GM10248 (cell line): ENCODE measurements around the gene ESRRG.

Experiments
- CTCF ChIA-PET: fragments of 300-600 bp; sonication (Branson Sonifier 250); formaldehyde crosslinking; extraction: SDS; loops from one replicate; lab custom pipeline; 2021; ENCODE audit warnings: antibody characterized with exemption; lab: Yijun Ruan, JAX
- POLR2A ChIA-PET: fragments of 350-650 bp; sonication (Branson Sonifier 250); formaldehyde crosslinking; extraction: SDS; loops from one replicate; lab custom pipeline; 2020; ENCODE audit warnings: antibody characterized with exemption; lab: Yijun Ruan, JAX
- DNase-seq: peaks from one replicate; pipeline ENCODE4 v3.0.0; 2012; ENCODE audit errors: extremely low spot score
- TF ChIP-seq, protein P1 (sequence below): IDR thresholded peaks from 2 replicates; pipeline ENCODE4 v1.5.1; 2012; ENCODE audit warnings: mild to moderate bottlenecking, low read depth; ENCODE audit errors: extremely low read depth, missing control alignments, control extremely low read depth

ESRRG gene

DNA sequence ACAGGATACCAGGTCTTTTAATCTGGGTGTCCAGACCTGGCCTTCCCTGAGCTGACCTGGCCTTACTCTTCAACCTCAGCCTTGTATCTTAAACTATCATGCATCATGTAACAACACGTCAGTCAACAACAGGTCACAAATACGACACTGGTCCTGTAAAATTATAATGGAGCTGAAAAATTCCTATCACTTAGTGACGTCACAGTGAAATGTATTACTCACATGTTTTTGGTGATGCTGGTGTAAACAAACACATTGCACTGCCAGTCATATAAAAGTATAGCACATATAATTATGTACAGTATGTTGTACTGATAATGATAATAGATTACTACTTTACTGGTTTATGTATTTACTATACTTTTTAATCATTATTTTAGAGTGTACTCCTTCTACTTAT lies 31.5 kb downstream of the ESRRG start:
- CTCF ChIA-PET = interaction anchor here (1.1 kb wide), 3 partner anchors 9 to 14 kb away, joined by 3 to 4 read pairs (median 3); no protein-coding TSS in a partner anchor
- DNase-seq = no peak
- POLR2A ChIA-PET = no interaction called here

DNA sequence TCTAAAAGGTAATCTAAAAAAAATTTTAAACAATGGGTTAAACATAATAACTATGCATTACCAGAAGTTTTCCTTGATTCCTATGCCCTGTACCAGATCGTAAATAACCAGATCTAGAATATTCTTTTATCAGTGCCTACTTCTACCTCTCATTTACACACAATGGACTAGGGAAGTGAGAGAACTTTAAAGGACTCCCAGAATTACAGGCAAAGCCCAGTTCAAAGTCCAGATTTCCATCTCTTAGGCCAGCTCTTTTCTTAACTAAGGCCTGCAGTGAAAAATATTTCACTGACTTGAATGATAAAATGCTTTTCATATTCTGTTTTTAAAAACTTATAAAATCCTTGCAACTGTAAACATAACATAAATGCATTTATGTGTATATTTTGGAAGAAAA lies 32.6 kb downstream of the ESRRG start:
- DNase-seq = no peak
- ChIA-PET POLR2A (no interaction called here), CTCF (interaction anchor here (1.1 kb wide), 1 partner anchor 8 kb away, joined by 3 read pairs; no protein-coding TSS in a partner anchor)
- TF ChIP-seq, protein P1, sequence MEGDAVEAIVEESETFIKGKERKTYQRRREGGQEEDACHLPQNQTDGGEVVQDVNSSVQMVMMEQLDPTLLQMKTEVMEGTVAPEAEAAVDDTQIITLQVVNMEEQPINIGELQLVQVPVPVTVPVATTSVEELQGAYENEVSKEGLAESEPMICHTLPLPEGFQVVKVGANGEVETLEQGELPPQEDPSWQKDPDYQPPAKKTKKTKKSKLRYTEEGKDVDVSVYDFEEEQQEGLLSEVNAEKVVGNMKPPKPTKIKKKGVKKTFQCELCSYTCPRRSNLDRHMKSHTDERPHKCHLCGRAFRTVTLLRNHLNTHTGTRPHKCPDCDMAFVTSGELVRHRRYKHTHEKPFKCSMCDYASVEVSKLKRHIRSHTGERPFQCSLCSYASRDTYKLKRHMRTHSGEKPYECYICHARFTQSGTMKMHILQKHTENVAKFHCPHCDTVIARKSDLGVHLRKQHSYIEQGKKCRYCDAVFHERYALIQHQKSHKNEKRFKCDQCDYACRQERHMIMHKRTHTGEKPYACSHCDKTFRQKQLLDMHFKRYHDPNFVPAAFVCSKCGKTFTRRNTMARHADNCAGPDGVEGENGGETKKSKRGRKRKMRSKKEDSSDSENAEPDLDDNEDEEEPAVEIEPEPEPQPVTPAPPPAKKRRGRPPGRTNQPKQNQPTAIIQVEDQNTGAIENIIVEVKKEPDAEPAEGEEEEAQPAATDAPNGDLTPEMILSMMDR = no peak

More for the DNA sequence above, 31.5 kb downstream of the ESRRG start:
- TF ChIP-seq, protein P1 = no peak

DNA sequence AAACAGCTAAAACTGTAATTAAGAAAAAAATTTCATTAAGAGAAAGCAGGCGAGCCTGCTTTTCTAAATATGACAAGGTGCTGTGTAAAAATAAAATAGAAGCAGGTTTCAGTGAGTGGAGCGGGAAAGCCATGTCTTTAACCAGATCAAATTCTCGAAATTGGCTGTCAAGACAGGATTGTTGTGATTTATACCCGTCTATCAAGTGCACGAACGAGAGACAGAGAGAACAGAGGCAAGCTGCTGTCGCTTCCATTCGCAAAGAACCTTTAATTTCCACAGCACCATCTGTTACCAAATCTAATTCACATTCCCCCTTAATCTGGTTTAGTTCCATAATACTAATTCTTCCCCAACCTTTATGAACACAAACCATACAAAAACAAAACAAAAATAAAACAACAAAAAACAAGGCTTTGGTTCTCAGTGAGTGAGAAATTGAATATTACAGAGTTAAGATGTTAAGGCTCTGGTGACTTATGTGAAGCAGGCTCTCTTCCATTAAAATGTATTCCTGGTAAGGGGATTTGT lies 35.0 kb downstream of the ESRRG start:
- DNase-seq = no peak
- TF ChIP-seq, protein P1 = no peak
- ChIA-PET CTCF (no interaction called here), POLR2A (no interaction called here)

DNA sequence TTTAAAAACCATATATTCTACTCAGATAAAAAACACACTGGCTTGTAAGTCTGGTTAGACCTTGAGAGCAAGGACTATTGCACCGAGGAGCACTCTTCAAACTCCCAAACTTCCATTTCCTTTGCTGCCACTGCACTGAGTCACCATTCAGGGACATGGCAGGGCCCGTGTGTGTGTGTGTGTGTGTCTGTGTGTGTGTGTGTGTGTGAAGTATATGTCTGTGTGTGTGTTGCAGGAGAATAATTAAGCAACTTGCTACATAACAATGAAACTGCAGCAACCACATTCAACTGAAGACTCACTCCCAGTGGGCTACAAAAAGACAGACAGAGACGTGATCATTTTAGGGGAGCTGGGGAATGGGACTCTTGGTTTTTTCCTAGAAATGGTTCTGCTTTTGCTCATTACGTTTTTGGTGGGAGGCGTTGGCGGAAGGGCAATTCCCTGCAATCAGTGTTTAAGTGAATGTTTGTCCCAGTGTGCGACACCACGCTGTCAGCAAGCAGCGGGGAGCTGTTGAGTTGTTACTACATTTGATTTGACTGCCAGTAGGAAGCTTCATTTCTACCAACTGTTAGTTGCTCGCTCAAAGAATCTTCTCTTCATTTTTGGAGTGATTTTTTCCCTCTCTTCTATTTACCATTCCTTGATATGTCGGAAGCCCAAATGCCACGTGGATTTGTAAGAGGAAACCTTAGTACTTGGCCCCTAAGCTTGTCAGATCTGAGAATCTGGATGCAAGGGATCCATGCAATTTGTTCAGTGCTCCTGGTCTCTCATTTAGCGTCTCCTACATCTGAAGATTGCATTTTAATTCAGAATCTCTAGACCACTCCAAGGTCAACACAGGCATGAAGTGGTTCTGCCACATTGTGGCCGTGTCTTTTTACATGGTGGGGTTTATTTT lies 36.1 kb downstream of the ESRRG start:
- ChIA-PET CTCF (no interaction called here), POLR2A (no interaction called here)
- no peak for DNase-seq
- TF ChIP-seq, protein P1 = no peak

DNA sequence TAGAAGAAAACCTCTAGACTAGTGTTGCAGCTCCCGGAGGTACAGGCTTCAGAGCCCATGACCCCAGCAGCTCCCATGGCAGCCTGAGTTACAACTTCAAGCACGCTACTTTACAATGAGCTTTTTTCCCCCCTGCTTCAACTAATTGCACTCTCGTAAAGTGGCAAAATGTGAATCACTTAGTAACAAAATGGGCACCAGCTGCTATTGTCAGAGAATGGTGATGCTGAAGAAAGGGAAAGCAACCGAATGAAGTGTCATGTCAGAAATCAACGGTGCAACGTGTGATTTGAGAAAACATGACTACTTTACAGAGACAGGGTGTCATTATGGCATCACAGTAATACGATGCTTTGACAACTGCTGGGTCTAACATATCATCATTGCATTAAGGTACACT lies 40.5 kb downstream of the ESRRG start:
- TF ChIP-seq, protein P1 = no peak
- DNase-seq = no peak
- POLR2A ChIA-PET = no interaction called here
- CTCF ChIA-PET = interaction anchor here (0.8 to 1.4 kb wide), 2 partner anchors 8 to 9 kb away, joined by 3 read pairs; no protein-coding TSS in a partner anchor

DNA sequence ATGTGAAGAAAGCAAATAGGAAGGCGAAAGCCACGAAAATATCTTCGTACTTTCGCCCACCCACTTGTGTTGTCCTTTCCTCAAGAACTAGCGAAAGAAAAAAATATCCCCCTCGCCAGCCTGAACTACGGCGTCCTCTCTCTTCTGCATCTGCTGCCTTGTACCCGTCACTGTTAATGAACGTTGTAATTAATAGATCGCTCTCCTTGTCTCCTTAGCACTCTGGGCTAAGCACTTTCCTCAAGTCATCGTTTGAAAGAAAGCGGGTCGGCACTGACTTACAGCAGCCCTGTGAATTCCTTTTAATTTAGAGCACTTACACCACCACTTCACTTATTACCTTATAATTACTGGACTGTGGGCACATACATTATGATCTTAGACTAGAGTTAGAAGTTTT lies 44.1 kb downstream of the ESRRG start:
- DNase-seq = no peak
- POLR2A ChIA-PET = no interaction called here
- TF ChIP-seq, protein P1 = no peak
- CTCF ChIA-PET = no interaction called here
